Panc1 (cell line): ENCODE data around the gene GSTT4. TPM values are rescaled to one million over a fixed set of nuclear protein-coding genes. Genes with fewer than 3 reads are reported as not detected.

ENCODE experiments used
- ATAC-seq: fragments of 200-7000 bp; cut with Tn5 transposase; 2 replicates; pipeline ENCODE4 v1.9.1; 2020; ENCODE audit warnings: mild to moderate bottlenecking, moderate library complexity
- BruUV-seq: library from RNA; stranded (reverse); fragments of 400-500 nt; replicated peaks from 2 replicates; lab custom pipeline; 2021; lab: Mats Ljungman, UMichigan
- CTCF ChIA-PET: fragments of 300-600 bp; sonication (Branson Sonifier 250); formaldehyde crosslinking; loops from one replicate; lab custom pipeline; 2022; ENCODE audit warnings: antibody characterized with exemption; lab: Charles Lee
- POLR2A ChIA-PET: fragments of 300-600 bp; sonication (Branson Sonifier 250); formaldehyde crosslinking; loops from one replicate; lab custom pipeline; 2022; ENCODE audit warnings: antibody characterized with exemption; lab: Charles Lee
- DNase-seq: peaks from one replicate; pipeline ENCODE4 v3.0.0-alpha.2; 2010; ENCODE audit warnings: low read depth, low spot score
- H3K27ac ChIP-seq: 2 replicates; pipeline ENCODE4 v1.5.1; 2011; ENCODE audit warnings: mild to moderate bottlenecking, low read length, inconsistent platforms
- H3K27me3 ChIP-seq: fragments of 200-500 bp; sonication (Bioruptor generic); 2 replicates; pipeline ENCODE4 v1.6.0; 2014; ENCODE audit warnings: low read length, inconsistent platforms; ENCODE audit not compliant: control insufficient read depth, insufficient read depth
- H3K36me3 ChIP-seq: fragments of 200-500 bp; sonication (Bioruptor generic); 2 replicates; pipeline ENCODE4 v1.5.1; 2014; ENCODE audit warnings: inconsistent platforms, mild to moderate bottlenecking, low read length, moderate library complexity; ENCODE audit not compliant: control insufficient read depth, insufficient read depth
- H3K4me1 ChIP-seq: 2 replicates; pipeline ENCODE4 v1.5.1; 2011; ENCODE audit warnings: inconsistent platforms, mild to moderate bottlenecking, low read length, moderate library complexity; ENCODE audit not compliant: control insufficient read depth, insufficient read depth
- H3K4me3 ChIP-seq, 2 experiments: 2 replicates each; pipeline ENCODE4 v1.5.1; 2011 to 2012; ENCODE audit warnings: low read depth in 2 of 2, low read length in 2 of 2, mild to moderate bottlenecking in 2 of 2, inconsistent platforms in 1 of 2, moderate library complexity in 1 of 2
- H3K9me3 ChIP-seq: fragments of 200-500 bp; sonication (Bioruptor generic); 2 replicates; pipeline ENCODE4 v1.5.1; 2014; ENCODE audit warnings: low read depth, mild to moderate bottlenecking, inconsistent platforms, low read length, moderate library complexity; ENCODE audit not compliant: control insufficient read depth, insufficient read depth
- POLR2AphosphoS5 ChIP-seq: IDR thresholded peaks from 2 replicates; pipeline ENCODE4 v1.6.1; 2012; ENCODE audit warnings: mild to moderate bottlenecking, low read depth, low read length, moderate library complexity
- SIN3A ChIP-seq: IDR thresholded peaks from 2 replicates; pipeline ENCODE4 v1.6.1; 2012; ENCODE audit warnings: low read depth, mild to moderate bottlenecking, low read length, moderate library complexity, borderline replicate concordance; ENCODE audit not compliant: insufficient read depth
- TCF7L2 ChIP-seq: IDR thresholded peaks from 2 replicates; pipeline ENCODE4 v1.6.1; 2011; ENCODE audit warnings: mild to moderate bottlenecking, low read depth, low read length, inconsistent platforms
- in situ Hi-C: cut with HindIII; loops from 2 replicates; pipeline ENCODE4 v1.10.0; 2016; ENCODE audit warnings: low sequenced_read_pairs, low pct_unique_long_range_greater_than_20kb
- intact Hi-C: fragments of 100-400 bp; cut with micrococcal nuclease; formaldehyde crosslinking; loops from one replicate; pipeline ENCODE4 v1.10.0; 2022; ENCODE audit not compliant: unreplicated experiment
- total RNA-seq: library from RNA; stranded (reverse); gene quantifications from one replicate; pipeline ENCODE4 v1.2.1, GENCODE V29; 2021; ENCODE audit not compliant: unreplicated experiment
- TF ChIP-seq, protein P1 (sequence below): fragments of 450-650 bp; IDR thresholded peaks from 2 replicates; pipeline ENCODE4 v1.5.1; 2017; ENCODE audit warnings: mild to moderate bottlenecking
- TF ChIP-seq, protein P2 (sequence below), 2 experiments: IDR thresholded peaks; 2 replicates each; pipeline ENCODE4 v1.6.1; 2011 to 2012; ENCODE audit warnings: low read depth in 2 of 2, control low read depth in 1 of 2, low read length in 1 of 2, mild to moderate bottlenecking in 1 of 2, moderate library complexity in 1 of 2; ENCODE audit not compliant: insufficient read depth in 1 of 2

The GSTT4 gene
- total RNA-seq, 1 experiment from 2014 or later = not detected

DNA sequence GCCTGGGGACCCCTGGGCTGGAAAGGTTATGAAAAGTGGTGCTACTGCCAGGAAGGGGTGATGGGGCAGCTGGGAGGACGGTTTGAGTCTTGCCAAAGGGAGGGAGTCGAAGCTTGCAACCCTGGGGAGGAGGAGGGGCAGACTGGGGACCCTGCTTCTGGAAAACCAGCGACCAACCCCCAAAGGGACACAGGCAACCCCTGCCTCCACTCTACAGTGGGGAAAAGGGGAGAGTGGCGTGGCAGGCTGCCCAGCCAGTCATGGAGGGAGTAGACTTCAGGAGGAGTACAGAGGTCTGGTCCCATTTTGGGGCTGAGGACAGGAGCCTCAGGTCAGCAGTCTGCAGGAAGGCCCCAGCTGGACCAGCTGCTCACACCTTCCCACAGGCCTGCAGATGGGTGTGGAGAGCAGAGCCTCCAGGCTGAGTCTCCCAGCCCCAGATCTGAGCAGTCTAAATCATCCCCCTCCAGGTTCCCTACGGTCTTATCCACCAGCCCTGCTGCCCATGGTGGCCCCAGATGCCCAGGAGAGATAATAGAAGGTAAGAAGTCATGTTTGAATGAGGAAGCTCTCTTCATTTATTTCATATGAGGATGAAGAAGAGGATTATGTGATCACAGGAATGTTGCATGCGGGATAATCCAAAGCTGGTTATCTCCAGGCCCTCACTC lies 34.3 kb downstream of the GSTT4 start:
- Histone ChIP-seq H3K36me3 (no peaks in the 10 kb centered on the region), H3K4me1 (no peaks in the 10 kb centered on the region), H3K27me3 (no peaks in the 10 kb centered on the region), H3K27ac (no peak overlapping the region), H3K9me3 (no peaks in the 10 kb centered on the region), H3K4me3 (no peak overlapping the region)
- ATAC-seq = no peak
- in situ Hi-C loops = no loop called here
- intact Hi-C loops = no loop called here
- DNase-seq = no peak
- POLR2A ChIA-PET = interaction anchor here (0.5 kb wide), 1 partner anchor 91 kb away, joined by 7 read pairs; no protein-coding TSS in a partner anchor
- CTCF ChIA-PET = interaction anchor here (0.6 to 1.2 kb wide), 2 partner anchors 41 to 77 kb away, joined by 3 read pairs; partner anchors contain the start of gene MIF
- TF ChIP-seq POLR2AphosphoS5 = no peak
- TF ChIP-seq TCF7L2 = no peak
- TF ChIP-seq, protein P1, sequence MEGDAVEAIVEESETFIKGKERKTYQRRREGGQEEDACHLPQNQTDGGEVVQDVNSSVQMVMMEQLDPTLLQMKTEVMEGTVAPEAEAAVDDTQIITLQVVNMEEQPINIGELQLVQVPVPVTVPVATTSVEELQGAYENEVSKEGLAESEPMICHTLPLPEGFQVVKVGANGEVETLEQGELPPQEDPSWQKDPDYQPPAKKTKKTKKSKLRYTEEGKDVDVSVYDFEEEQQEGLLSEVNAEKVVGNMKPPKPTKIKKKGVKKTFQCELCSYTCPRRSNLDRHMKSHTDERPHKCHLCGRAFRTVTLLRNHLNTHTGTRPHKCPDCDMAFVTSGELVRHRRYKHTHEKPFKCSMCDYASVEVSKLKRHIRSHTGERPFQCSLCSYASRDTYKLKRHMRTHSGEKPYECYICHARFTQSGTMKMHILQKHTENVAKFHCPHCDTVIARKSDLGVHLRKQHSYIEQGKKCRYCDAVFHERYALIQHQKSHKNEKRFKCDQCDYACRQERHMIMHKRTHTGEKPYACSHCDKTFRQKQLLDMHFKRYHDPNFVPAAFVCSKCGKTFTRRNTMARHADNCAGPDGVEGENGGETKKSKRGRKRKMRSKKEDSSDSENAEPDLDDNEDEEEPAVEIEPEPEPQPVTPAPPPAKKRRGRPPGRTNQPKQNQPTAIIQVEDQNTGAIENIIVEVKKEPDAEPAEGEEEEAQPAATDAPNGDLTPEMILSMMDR = no peak
- TF ChIP-seq, protein P2, sequence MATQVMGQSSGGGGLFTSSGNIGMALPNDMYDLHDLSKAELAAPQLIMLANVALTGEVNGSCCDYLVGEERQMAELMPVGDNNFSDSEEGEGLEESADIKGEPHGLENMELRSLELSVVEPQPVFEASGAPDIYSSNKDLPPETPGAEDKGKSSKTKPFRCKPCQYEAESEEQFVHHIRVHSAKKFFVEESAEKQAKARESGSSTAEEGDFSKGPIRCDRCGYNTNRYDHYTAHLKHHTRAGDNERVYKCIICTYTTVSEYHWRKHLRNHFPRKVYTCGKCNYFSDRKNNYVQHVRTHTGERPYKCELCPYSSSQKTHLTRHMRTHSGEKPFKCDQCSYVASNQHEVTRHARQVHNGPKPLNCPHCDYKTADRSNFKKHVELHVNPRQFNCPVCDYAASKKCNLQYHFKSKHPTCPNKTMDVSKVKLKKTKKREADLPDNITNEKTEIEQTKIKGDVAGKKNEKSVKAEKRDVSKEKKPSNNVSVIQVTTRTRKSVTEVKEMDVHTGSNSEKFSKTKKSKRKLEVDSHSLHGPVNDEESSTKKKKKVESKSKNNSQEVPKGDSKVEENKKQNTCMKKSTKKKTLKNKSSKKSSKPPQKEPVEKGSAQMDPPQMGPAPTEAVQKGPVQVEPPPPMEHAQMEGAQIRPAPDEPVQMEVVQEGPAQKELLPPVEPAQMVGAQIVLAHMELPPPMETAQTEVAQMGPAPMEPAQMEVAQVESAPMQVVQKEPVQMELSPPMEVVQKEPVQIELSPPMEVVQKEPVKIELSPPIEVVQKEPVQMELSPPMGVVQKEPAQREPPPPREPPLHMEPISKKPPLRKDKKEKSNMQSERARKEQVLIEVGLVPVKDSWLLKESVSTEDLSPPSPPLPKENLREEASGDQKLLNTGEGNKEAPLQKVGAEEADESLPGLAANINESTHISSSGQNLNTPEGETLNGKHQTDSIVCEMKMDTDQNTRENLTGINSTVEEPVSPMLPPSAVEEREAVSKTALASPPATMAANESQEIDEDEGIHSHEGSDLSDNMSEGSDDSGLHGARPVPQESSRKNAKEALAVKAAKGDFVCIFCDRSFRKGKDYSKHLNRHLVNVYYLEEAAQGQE (IDR thresholded peaks at IDR 0.05; ENCODE audit: insufficient read depth in 1 of 2, low read depth in 2 of 2, low read length in 1 of 2) = no peak
- no peak for TF ChIP-seq SIN3A
- no TSS peak for BruUV-seq

DNA sequence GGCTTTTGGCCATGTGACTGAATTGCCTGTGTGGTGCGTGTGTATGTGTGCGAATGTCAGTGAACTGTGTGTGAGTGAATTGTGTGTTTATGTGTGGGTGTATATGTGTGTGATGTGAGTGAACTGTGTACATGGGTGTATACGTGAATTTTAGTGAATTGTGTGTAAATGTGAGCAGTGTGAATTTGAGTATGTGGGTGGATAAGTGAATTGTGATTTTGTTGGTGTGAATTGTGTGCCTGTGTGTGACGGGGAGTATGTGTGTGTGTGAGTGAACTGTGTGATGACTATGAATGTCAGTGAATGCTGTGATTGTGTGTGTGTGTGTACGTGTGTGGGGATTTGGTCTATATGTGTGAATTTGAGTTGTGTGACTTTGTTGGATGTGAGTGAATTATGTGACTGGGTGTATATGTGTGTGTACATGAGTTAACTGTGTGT lies 35.0 kb downstream of the GSTT4 start:
- ATAC-seq (no peak), DNase-seq (no peak)
- Histone ChIP-seq H3K27ac (no peak overlapping the region), H3K4me3 (no peak overlapping the region), H3K36me3 (no peaks in the 10 kb centered on the region), H3K9me3 (no peaks in the 10 kb centered on the region), H3K4me1 (no peaks in the 10 kb centered on the region), H3K27me3 (no peaks in the 10 kb centered on the region)
- in situ Hi-C loops (no loop called here), intact Hi-C loops (no loop called here)
- TF ChIP-seq TCF7L2 (no peak), SIN3A (no peak), POLR2AphosphoS5 (no peak)
- TF ChIP-seq, protein P1 = no peak
- TF ChIP-seq, protein P2 (IDR thresholded peaks at IDR 0.05; ENCODE audit: insufficient read depth in 1 of 2, low read depth in 2 of 2, low read length in 1 of 2) = no peak
- POLR2A ChIA-PET = no interaction called here
- CTCF ChIA-PET = no interaction called here
- no TSS peak for BruUV-seq
